Keratinocyte (primary cell): ENCODE measurements around the gene DBI. TPM values are rescaled to one million over a fixed set of nuclear protein-coding genes. Genes with fewer than 3 reads are reported as not detected.
"Not testable (repeated sequence)": the region's sequence is repeated elsewhere in the genome, so short reads cannot be mapped to it uniquely, and the experiment has no call there.

Experiments
- DNase-seq: peaks from one replicate; pipeline ENCODE4 v3.0.0-alpha.2; 2011; ENCODE audit warnings: low read depth, missing footprints, low spot score
- FAIRE-seq: peaks from 2 replicates; lab custom pipeline; 2011; peaks lifted over from hg19 to GRCh38; lab: Jason Lieb, UNC
- H2AFZ ChIP-seq: 2 replicates; pipeline ENCODE4 v1.6.0; 2012; ENCODE audit warnings: low read length, control low read depth, inconsistent platforms; ENCODE audit not compliant: control insufficient read depth
- H3K27ac ChIP-seq: 2 replicates; pipeline ENCODE4 v1.5.1; 2011; ENCODE audit warnings: low read length; ENCODE audit not compliant: control insufficient read depth, insufficient read depth
- H3K27me3 ChIP-seq: 3 replicates; pipeline ENCODE4 v1.6.0; 2011; ENCODE audit warnings: low read length; ENCODE audit not compliant: control insufficient read depth, insufficient read depth; ENCODE audit errors: extremely low read depth
- H3K36me3 ChIP-seq, 2 experiments: 2 replicates in 1 of 2; 3 replicates in 1 of 2; pipeline ENCODE4 v1.5.1; 2011; ENCODE audit warnings: low read length in 2 of 2, mild to moderate bottlenecking in 1 of 2; ENCODE audit not compliant: control insufficient read depth in 2 of 2, insufficient read depth in 2 of 2; ENCODE audit errors: extremely low read depth in 1 of 2
- H3K4me1 ChIP-seq: 3 replicates; pipeline ENCODE4 v1.5.1; 2011; ENCODE audit warnings: low read length; ENCODE audit not compliant: control insufficient read depth, insufficient read depth; ENCODE audit errors: extremely low read depth
- H3K4me2 ChIP-seq: 3 replicates; pipeline ENCODE4 v1.6.0; 2011; ENCODE audit warnings: low read depth, low read length; ENCODE audit not compliant: control insufficient read depth, insufficient read depth; ENCODE audit errors: extremely low read depth
- H3K4me3 ChIP-seq, 3 experiments: fragments of 200-600 bp in 1 of 3; sonication (generic) in 1 of 3; 2 replicates in 2 of 3; 3 replicates in 1 of 3; pipeline ENCODE4 v1.5.1; 2011 to 2016; ENCODE audit warnings: low read length in 3 of 3, mild to moderate bottlenecking in 3 of 3, control low read depth in 2 of 3, inconsistent platforms in 1 of 3, low read depth in 1 of 3, mixed read lengths in 1 of 3, mixed run types in 1 of 3, moderate library complexity in 1 of 3; ENCODE audit not compliant: control insufficient read depth in 2 of 3, insufficient read depth in 2 of 3; ENCODE audit errors: extremely low read depth in 1 of 3
- H3K79me2 ChIP-seq: 2 replicates; pipeline ENCODE4 v1.6.0; 2012; ENCODE audit warnings: low read length; ENCODE audit not compliant: control insufficient read depth, insufficient read depth
- H3K9ac ChIP-seq: 3 replicates; pipeline ENCODE4 v1.6.0; 2011; ENCODE audit warnings: low read length; ENCODE audit not compliant: control insufficient read depth, insufficient read depth; ENCODE audit errors: extremely low read depth
- H3K9me1 ChIP-seq: 3 replicates; pipeline ENCODE4 v1.6.0; 2011; ENCODE audit warnings: low read length; ENCODE audit not compliant: control insufficient read depth, insufficient read depth; ENCODE audit errors: extremely low read depth
- H3K9me3 ChIP-seq: 2 replicates; pipeline ENCODE4 v1.5.1; 2012; ENCODE audit warnings: low read depth, low read length; ENCODE audit not compliant: control insufficient read depth
- H4K20me1 ChIP-seq: 3 replicates; pipeline ENCODE4 v1.6.0; 2011; ENCODE audit warnings: low read length; ENCODE audit not compliant: control insufficient read depth, insufficient read depth; ENCODE audit errors: extremely low read depth
- EZH2 ChIP-seq: IDR thresholded peaks from one replicate; pipeline ENCODE4 v1.6.1; 2012; ENCODE audit warnings: inconsistent platforms, mild to moderate bottlenecking, low read length, moderate library complexity
- dilution Hi-C: fragments of 300-500 bp; cut with MboI; formaldehyde crosslinking; loops from one replicate; pipeline ENCODE4 v1.7.0; 2020; ENCODE audit warnings: low sequenced_read_pairs; ENCODE audit not compliant: extremely low pct_ligation_motif_present
- polyA plus RNA-seq, 5 experiments: library from polyadenylated mRNA; depleted of rRNA in 3 of 5; stranded (reverse) in 3 of 5; stranded (forward) in 1 of 5; unstranded in 1 of 5; fragments of >200 nt; gene quantifications; 1 replicate in 1 of 5; 2 replicates in 3 of 5; 3 replicates in 1 of 5; pipeline versions ENCODE4 v1.2.1 to v1.2.3, GENCODE V29; 2011 to 2012; ENCODE audit warnings: missing spikeins in 2 of 5, low read depth in 1 of 5, low replicate concordance in 1 of 5
- TF ChIP-seq, protein P1 (sequence below), 3 experiments: IDR thresholded peaks in 1 of 3; conservative IDR thresholded peaks in 1 of 3; optimal IDR thresholded peaks in 1 of 3; 2 replicates in 2 of 3; 3 replicates in 1 of 3; pipeline versions ENCODE3 to v1.5.1; 2011; ENCODE audit warnings: low read length in 3 of 3, mild to moderate bottlenecking in 3 of 3, moderate library complexity in 2 of 3, control low read depth in 1 of 3, inconsistent platforms in 1 of 3; ENCODE audit not compliant: insufficient read depth in 2 of 3; ENCODE audit errors: extremely low read depth in 1 of 3

DBI gene
- polyA plus RNA-seq, 1 donor (not counting 4 experiments of a cell fraction or from before 2014, with no cell fraction given), result 590 TPM

DNA sequence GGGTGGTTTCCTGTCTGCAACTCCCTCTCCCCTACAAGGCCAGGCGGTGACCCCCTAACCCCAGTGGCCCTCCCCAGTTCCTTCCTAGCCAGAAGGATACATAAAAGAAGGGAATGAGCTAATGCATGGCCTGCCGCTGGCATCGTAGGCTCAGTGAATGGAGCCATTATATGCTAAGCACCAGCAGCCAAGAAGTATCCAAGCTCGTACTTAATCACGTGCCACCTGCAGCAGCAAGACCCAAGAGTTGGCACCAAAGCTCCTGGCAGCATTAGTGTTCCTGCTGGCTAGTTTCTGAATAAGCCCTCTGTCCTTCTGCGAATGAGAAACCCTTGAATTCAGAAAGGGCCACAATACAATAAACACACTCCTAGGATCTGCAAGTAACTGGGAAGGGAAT lies 4.3 kb downstream of the DBI start:
- Histone ChIP-seq H4K20me1 (no peaks in the 10 kb centered on the region), H3K27me3 (no peaks in the 10 kb centered on the region), H3K27ac (no peak overlapping the region), H3K4me1 (peaks cover 8% of the 10 kb centered on the region), H3K36me3 (peaks cover 38 to 41% of the 10 kb centered on the region in 2 experiments), H3K79me2 (peaks cover 20% of the 10 kb centered on the region), H2AFZ (no peak overlapping the region), H3K9me1 (no peaks in the 10 kb centered on the region), H3K4me3 (no peak overlapping the region), H3K9me3 (no peaks in the 10 kb centered on the region), H3K4me2 (no peak overlapping the region), H3K9ac (no peak overlapping the region)
- dilution Hi-C loops, result no loop called here
- TF ChIP-seq EZH2, result no peak
- TF ChIP-seq, protein P1, sequence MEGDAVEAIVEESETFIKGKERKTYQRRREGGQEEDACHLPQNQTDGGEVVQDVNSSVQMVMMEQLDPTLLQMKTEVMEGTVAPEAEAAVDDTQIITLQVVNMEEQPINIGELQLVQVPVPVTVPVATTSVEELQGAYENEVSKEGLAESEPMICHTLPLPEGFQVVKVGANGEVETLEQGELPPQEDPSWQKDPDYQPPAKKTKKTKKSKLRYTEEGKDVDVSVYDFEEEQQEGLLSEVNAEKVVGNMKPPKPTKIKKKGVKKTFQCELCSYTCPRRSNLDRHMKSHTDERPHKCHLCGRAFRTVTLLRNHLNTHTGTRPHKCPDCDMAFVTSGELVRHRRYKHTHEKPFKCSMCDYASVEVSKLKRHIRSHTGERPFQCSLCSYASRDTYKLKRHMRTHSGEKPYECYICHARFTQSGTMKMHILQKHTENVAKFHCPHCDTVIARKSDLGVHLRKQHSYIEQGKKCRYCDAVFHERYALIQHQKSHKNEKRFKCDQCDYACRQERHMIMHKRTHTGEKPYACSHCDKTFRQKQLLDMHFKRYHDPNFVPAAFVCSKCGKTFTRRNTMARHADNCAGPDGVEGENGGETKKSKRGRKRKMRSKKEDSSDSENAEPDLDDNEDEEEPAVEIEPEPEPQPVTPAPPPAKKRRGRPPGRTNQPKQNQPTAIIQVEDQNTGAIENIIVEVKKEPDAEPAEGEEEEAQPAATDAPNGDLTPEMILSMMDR (optimal IDR thresholded peaks at IDR 0.05 in 1 of 3, IDR thresholded peaks at IDR 0.05 in 1 of 3, conservative IDR thresholded peaks at IDR 0.05 in 1 of 3; ENCODE audit: extremely low read depth in 1 of 3, insufficient read depth in 2 of 3, low read length in 3 of 3), result no peak
- FAIRE-seq (no peak), DNase-seq (no peak)

DNA sequence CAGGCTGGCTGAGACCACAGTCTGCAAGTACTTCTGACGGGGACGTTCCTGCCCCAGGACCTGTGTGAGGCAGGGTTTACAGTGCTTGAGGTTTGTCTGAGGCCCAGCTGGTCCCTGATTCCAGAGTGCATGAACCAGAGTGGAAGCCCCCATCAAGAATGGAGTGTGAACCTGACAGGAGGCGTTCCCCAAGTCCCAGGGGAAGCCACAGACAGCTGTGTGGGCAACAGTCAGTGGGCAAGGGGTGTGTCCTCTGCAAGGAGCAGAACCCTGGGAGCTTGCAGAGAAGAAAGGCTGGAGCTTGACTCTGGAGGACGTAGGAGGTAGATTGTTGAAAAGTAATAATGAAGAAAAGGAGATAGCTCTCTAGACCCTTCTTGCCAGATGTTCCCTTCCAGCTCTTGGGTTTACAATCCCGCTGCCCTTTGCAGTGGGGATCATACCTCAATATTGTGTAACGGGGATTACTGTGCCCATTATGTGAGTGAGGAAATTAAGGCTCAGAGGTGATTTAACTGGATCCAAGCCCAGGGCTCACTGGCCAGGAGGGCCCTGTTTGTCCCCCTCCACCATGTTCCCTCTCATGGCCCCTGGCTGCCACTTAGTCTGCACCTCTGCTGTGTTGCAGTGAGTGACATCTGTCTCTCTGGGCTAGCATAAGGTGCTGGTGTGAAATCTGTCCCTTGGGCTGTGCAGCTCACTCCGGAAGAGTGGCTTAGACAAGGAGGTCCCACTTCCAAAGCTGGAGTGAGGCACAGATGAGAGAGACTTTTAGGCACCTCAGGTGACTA lies 6.2 kb downstream of the DBI start:
- Histone ChIP-seq H3K9me1 (no peaks in the 10 kb centered on the region), H3K36me3 (peaks cover 38 to 41% of the 10 kb centered on the region in 2 experiments), H2AFZ (no peak overlapping the region), H3K9ac (no peak overlapping the region), H3K79me2 (peaks cover 7% of the 10 kb centered on the region), H3K4me3 (no peak overlapping the region), H3K9me3 (no peaks in the 10 kb centered on the region), H3K27ac (no peak overlapping the region), H3K4me2 (no peak overlapping the region), H4K20me1 (no peaks in the 10 kb centered on the region), H3K27me3 (no peaks in the 10 kb centered on the region), H3K4me1 (peaks cover 5% of the 10 kb centered on the region)
- dilution Hi-C loops, result no loop called here
- DNase-seq (no peak), FAIRE-seq (no peak)
- TF ChIP-seq, protein P1 (optimal IDR thresholded peaks at IDR 0.05 in 1 of 3, IDR thresholded peaks at IDR 0.05 in 1 of 3, conservative IDR thresholded peaks at IDR 0.05 in 1 of 3; ENCODE audit: extremely low read depth in 1 of 3, insufficient read depth in 2 of 3, low read length in 3 of 3), result no peak
- no peak for TF ChIP-seq EZH2

DNA sequence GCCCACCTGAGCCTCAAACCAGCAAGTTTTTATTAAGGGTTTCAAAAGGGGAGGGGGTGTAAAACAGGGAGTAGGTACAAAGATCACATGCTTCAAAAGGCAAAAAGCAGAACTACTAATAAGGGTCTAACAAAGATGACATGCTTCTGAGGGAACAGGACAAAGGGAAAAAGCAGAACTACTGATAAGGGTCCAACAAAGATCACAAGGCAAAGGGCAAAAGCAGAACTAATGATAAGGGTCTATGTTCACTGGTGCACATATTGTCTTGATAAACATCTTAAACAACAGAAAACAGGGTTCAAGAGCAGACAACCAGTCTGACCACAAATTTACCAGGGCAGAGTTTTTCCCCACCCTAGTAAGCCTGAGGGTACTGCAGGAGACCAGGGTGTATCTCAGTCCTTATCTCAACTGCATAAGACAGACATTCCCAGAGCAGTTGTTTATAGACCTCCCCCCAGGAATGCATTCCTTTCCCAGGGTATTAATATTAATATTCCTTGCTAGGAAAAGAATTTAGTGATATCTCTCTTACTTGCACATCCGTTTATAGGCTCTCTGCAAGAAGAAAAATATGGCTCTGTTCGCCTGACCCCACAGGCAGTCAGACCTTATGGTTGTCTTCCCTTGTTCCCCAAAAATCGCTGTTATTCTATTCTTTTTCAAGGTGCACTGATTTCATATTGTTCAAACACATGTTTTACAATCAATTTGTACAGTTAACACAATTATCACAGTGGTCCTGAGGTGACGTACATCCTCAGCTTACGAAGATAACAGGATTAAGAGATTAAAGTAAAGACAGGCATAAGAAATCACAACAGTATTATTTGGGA lies 7.3 kb downstream of the DBI start:
- H3K9ac ChIP-seq, H3K9me3 ChIP-seq, dilution Hi-C loops, H4K20me1 ChIP-seq, H3K79me2 ChIP-seq, H2AFZ ChIP-seq, H3K4me2 ChIP-seq, H3K4me1 ChIP-seq, H3K27me3 ChIP-seq, H3K9me1 ChIP-seq, FAIRE-seq, H3K27ac ChIP-seq, H3K4me3 ChIP-seq, DNase-seq: not testable (repeated sequence)
- peaks cover 31 to 33% of the 10 kb centered on the region in 2 experiments for H3K36me3 ChIP-seq
